Left ventricle myocardium inferior (tissue), 1 donor: ENCODE data around the gene NFIC. TPM values are rescaled to one million over a fixed set of nuclear protein-coding genes. Genes with fewer than 3 reads are reported as not detected.
A peak's percentile ranks its signal among the peaks of the same experiment; 100 is the strongest.
"Not testable (repeated sequence)": the region's sequence is repeated elsewhere in the genome, so short reads cannot be mapped to it uniquely, and the experiment has no call there.

Source experiments
- DNase-seq: peaks from one replicate; pipeline ENCODE4 v3.0.0-alpha.2; 2020
- H3K27ac ChIP-seq: fragments of 200-600 bp; replicated peaks from 2 replicates; pipeline ENCODE4 v1.8.0; 2021
- H3K27me3 ChIP-seq: fragments of 200-600 bp; 2 replicates; pipeline ENCODE4 v1.8.0; 2021; ENCODE audit warnings: low read depth
- H3K36me3 ChIP-seq: fragments of 200-600 bp; 2 replicates; pipeline ENCODE4 v1.8.0; 2021
- H3K4me1 ChIP-seq: fragments of 200-600 bp; 2 replicates; pipeline ENCODE4 v1.8.0; 2021
- H3K4me3 ChIP-seq: fragments of 200-600 bp; 2 replicates; pipeline ENCODE4 v1.8.0; 2021; ENCODE audit warnings: mild to moderate bottlenecking, moderate library complexity
- H3K9me3 ChIP-seq: fragments of 200-600 bp; replicated peaks from 2 replicates; pipeline ENCODE4 v1.8.0; 2021
- CTCF ChIP-seq: fragments of 200-600 bp; IDR thresholded peaks from 2 replicates; pipeline ENCODE4 v1.8.0; 2021; ENCODE audit warnings: antibody characterized with exemption, mild to moderate bottlenecking, borderline replicate concordance
- intact Hi-C: fragments of 100-400 bp; cut with micrococcal nuclease; formaldehyde crosslinking; loops from one replicate; pipeline ENCODE4 v1.11.0; 2022
- total RNA-seq: library from RNA; stranded (reverse); fragmentation: NEBNext Ultra II Directional; extraction: Animal tissue kit (Norgen Biotek cat#: 25700); gene quantifications from one replicate; pipeline ENCODE4 v1.2.1, GENCODE V29; 2021
- donor health status: DM: no; HTN: yes; CAD: no; lungs with severe emphysema.

Gene NFIC
- total RNA-seq, 1 donor from 2014 or later = 145 TPM

- peaks cover 21% of the 10 kb centered on the region for H3K4me1 ChIP-seq
- intact Hi-C loops = no loop called here
- no peak overlapping the region for H3K4me3 ChIP-seq
- no peak for TF ChIP-seq CTCF
- no peaks in the 10 kb centered on the region for H3K36me3 ChIP-seq
- no peaks in the 10 kb centered on the region for H3K9me3 ChIP-seq
- peak overlapping the region; percentile 31 for H3K27ac ChIP-seq
- H3K27me3 ChIP-seq = no peaks in the 10 kb centered on the region
- DNase-seq = no peak
Observed at GRCh38 chr19:3413796-3414327, 47.5 kb downstream of the NFIC start.

DNA sequence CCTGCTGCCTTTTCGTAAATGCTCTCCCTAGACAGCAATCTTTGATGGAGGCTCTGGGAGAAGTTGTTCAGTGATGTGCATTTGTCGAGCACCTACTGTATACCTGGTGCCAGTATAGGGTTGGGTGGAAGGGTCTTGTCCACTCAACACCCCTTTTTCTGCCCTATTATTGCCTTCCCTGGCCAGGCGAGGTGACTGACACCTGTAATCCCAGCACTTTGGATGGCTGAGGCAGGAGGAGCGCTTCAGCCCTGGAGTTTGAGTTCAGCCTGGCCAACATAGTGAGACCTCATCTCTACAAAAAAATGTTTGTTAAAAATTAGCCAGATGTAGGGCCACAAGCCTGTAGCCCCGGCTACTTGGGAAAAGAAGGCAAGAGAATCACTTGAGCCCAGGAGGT is 49.3 kb downstream of the NFIC start:
- no peak for TF ChIP-seq CTCF
- Histone ChIP-seq H3K27me3 (no peaks in the 10 kb centered on the region), H3K4me1 (peaks cover 4% of the 10 kb centered on the region), H3K4me3 (no peak overlapping the region), H3K36me3 (no peaks in the 10 kb centered on the region), H3K9me3 (no peaks in the 10 kb centered on the region), H3K27ac (peak overlapping the region; percentile 19)
- intact Hi-C loops = no loop called here
- DNase-seq = no peak

DNA sequence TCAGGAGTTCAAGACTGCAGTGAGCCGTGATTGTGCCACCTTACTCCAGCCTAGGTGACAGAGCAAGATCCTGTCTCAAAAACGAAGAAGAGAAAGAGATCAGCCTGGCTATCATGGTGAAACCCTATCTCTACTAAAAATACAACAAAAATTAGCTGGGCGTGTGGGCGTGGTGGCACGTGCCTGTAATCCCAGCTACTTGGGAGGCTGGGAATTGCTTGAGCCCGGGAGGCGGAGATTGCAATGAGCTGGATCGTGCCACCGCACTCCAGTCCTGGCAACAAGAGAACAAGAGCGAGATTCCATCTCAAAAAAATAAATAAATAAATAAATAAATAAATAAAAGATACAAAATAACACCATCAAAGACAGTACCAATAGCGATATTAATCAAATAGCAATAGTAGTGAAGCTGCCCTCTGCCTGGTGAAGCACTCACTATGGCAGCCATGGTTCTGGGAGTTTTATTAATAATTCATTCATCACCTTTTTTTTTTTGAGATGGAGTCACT is 53.9 kb downstream of the NFIC start:
- Histone ChIP-seq H3K4me1 (peaks cover 27% of the 10 kb centered on the region), H3K36me3 (peaks cover 11% of the 10 kb centered on the region), H3K4me3 (no peak overlapping the region), H3K9me3 (no peaks in the 10 kb centered on the region), H3K27ac (no peak overlapping the region), H3K27me3 (no peaks in the 10 kb centered on the region)
- no peak for DNase-seq
- TF ChIP-seq CTCF = no peak
- intact Hi-C loops = loop anchor here (10.0 kb wide), 2 partner anchors 55 to 85 kb away; partner anchors contain the start of gene NFIC

DNA sequence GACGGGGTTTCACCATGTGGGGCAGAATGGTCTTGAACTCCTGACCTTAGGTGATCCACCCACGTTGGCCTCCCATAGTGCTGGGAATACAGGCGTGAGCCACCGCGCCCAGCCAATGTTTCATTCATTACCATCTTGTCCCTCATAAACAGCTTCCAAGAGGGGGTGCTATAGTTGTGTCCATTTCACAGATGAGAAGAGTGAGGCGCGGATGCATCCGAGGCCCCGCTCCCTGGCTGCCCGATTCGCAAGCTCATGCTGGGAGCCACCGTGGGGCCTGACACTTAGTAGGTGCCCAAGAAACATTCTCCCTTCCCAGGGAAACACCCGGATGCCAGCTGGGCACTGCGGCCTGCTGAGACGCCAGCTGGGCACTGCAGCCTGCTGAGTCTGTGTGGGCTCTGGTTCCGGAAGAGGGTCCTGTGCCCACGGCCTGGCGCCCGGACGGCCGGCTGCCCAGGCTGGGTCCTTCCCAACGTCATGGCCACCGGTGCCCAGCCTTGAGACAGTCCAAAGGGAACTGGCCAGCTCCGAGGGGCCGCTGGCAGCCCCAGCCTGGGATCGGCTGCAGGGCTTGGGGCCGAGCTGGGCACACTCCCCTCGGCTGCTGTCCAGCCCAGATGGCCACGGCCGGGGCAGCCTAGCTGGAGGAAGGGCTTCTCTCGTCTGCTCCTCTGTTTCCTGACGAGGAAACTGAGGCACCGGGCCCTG is 54.7 kb downstream of the NFIC start:
- no peak for TF ChIP-seq CTCF
- Histone ChIP-seq H3K9me3 (no peaks in the 10 kb centered on the region), H3K27me3 (no peaks in the 10 kb centered on the region), H3K36me3 (peaks cover 17% of the 10 kb centered on the region), H3K27ac (no peak overlapping the region), H3K4me1 (peaks cover 27% of the 10 kb centered on the region), H3K4me3 (no peak overlapping the region)
- no peak for DNase-seq
- intact Hi-C loops = loop anchor here (10.0 kb wide), 2 partner anchors 56 to 86 kb away; partner anchors contain the start of gene NFIC

GRCh38 chr19:3421656-3422055 is 55.3 kb downstream of the NFIC start:
- Histone ChIP-seq H3K36me3 (peaks cover 23% of the 10 kb centered on the region), H3K4me1 (peaks cover 31% of the 10 kb centered on the region)
- not testable (repeated sequence) for H3K27ac ChIP-seq, H3K9me3 ChIP-seq, DNase-seq, H3K4me3 ChIP-seq, H3K27me3 ChIP-seq
- intact Hi-C loops = loop anchor here (10.0 kb wide), 2 partner anchors 57 to 87 kb away; partner anchors contain the start of gene NFIC
